Transverse colon (tissue), 4 donors: ENCODE results near the gene ELF3. TPM values are rescaled to one million over a fixed set of nuclear protein-coding genes. Genes with fewer than 3 reads are reported as not detected.

Experiments used
- DNase-seq: peaks from one replicate; pipeline ENCODE4 v3.0.0-alpha.2; 2019
- H3K27ac ChIP-seq, 4 donors: fragments of 200-600 bp; sonication (generic); 2 replicates each; pipeline ENCODE4 v1.5.1; 2016 to 2018; ENCODE audit warnings: inconsistent platforms in 4 of 4
- H3K27me3 ChIP-seq: fragments of 200-600 bp; sonication (generic); 2 replicates; pipeline ENCODE4 v1.5.1; 2017; ENCODE audit warnings: inconsistent platforms
- H3K36me3 ChIP-seq, 4 donors: fragments of 200-600 bp; sonication (generic); 2 replicates each; pipeline ENCODE4 v1.5.1; 2017 to 2019; ENCODE audit warnings: inconsistent platforms in 4 of 4
- H3K4me1 ChIP-seq, 4 donors: fragments of 200-600 bp; sonication (generic); 2 replicates each; pipeline ENCODE4 v1.5.1; 2017 to 2020; ENCODE audit warnings: inconsistent platforms in 4 of 4
- H3K4me3 ChIP-seq, 4 donors: fragments of 200-600 bp; sonication (generic); 1 replicate in 1 of 4; 2 replicates in 3 of 4; pipeline versions ENCODE4 v1.5.1 to v1.6.1; 2017 to 2019; ENCODE audit warnings: inconsistent platforms in 4 of 4
- H3K9me3 ChIP-seq, 2 donors: fragments of 200-600 bp; sonication (generic); 2 replicates each; pipeline ENCODE4 v1.5.1; 2017 to 2019; ENCODE audit warnings: inconsistent platforms in 2 of 2
- CTCF ChIP-seq, 5 experiments: fragments of 200-600 bp in 3 of 5; fragments of 450-650 bp in 2 of 5; sonication (generic) in 3 of 5; IDR thresholded peaks; 1 replicate in 2 of 5; 2 replicates in 3 of 5; pipeline ENCODE4 v1.5.1; 2016 to 2017; ENCODE audit warnings: antibody characterized with exemption in 5 of 5, inconsistent platforms in 3 of 5, mild to moderate bottlenecking in 2 of 5, moderate library complexity in 1 of 5
- EP300 ChIP-seq: sonication (generic); formaldehyde crosslinking; IDR thresholded peaks from one replicate; pipeline ENCODE4 v1.6.1; 2017; ENCODE audit warnings: antibody characterized with exemption, low read depth
- POLR2A ChIP-seq: fragments of 450-650 bp; IDR thresholded peaks from one replicate; pipeline ENCODE4 v1.6.1; 2016; ENCODE audit warnings: antibody characterized with exemption, mild to moderate bottlenecking, moderate library complexity
- POLR2AphosphoS5 ChIP-seq, 3 donors: sonication (generic); formaldehyde crosslinking; IDR thresholded peaks; one replicate each; pipeline ENCODE4 v1.6.1; 2016; ENCODE audit warnings: antibody characterized with exemption in 3 of 3
- WGBS, 2 donors: methylation state at CpG; one replicate each; pipeline ENCODE4 v1.1.5; 2018; ENCODE audit warnings: low coverage in 1 of 2; 5-methylcytosine and 5-hydroxymethylcytosine counted together
- in situ Hi-C, 4 donors: fragments of 200-750 bp; cut with MboI; loops; one replicate each; pipeline versions ENCODE4 v1.15.0 to v1.15.1; 2017; ENCODE audit warnings: low sequenced_read_pairs in 3 of 4, low pct_ligation_motif_present in 1 of 4, low pct_unique_long_range_greater_than_20kb in 1 of 4
- intact Hi-C: fragments of 100-400 bp; cut with DNase I; formaldehyde crosslinking; loops from one replicate; pipeline ENCODE4 v1.15.1; 2023; ENCODE audit warnings: low total_unique reads
- total RNA-seq, 4 donors: library from RNA; depleted of rRNA; stranded (reverse); fragments of >200 nt; gene quantifications; one replicate each; pipeline ENCODE4 v1.1.0, GENCODE V29; 2016

ELF3 gene
- total RNA-seq, 4 donors from 2014 or later = 581 to 1,486 (median 902) TPM

GRCh38 chr1:202037706-202038296, 27.4 kb downstream of the ELF3 start:
- no peak for DNase-seq
- Histone ChIP-seq H3K27me3 (no peaks in the 10 kb centered on the region), H3K36me3 (no peaks in the 10 kb centered on the region), H3K9me3 (no peaks in the 10 kb centered on the region), H3K4me3 (no peak overlapping the region), H3K4me1 (peaks cover 8 to 23% (median 14%) of the 10 kb centered on the region in 4 donors), H3K27ac (no peak overlapping the region)
- 89 to 94% methylated on average over 3 to 4 of the region's 4 CpGs for WGBS, 2 donors
- intact Hi-C loops = no loop called here
- in situ Hi-C loops = no loop called here
- no peak for TF ChIP-seq EP300
- TF ChIP-seq CTCF (IDR thresholded peaks at IDR 0.05) = no peak
- no peak for TF ChIP-seq POLR2A
- TF ChIP-seq POLR2AphosphoS5 (IDR thresholded peaks at IDR 0.05) = no peak

- H3K4me1 ChIP-seq = peaks cover 8 to 30% (median 15%) of the 10 kb centered on the region in 4 donors
- no peak for TF ChIP-seq POLR2AphosphoS5 (IDR thresholded peaks at IDR 0.05)
- TF ChIP-seq EP300 = no peak
- no peak for TF ChIP-seq CTCF (IDR thresholded peaks at IDR 0.05)
- TF ChIP-seq POLR2A = no peak
- in situ Hi-C loops = no loop called here
- H3K27ac ChIP-seq = no peak overlapping the region
- no peak for DNase-seq
- no peaks in the 10 kb centered on the region for H3K9me3 ChIP-seq
- no peaks in the 10 kb centered on the region for H3K27me3 ChIP-seq
- H3K36me3 ChIP-seq = no peaks in the 10 kb centered on the region
- WGBS, 2 donors = 83 to 87% methylated on average over 1 to 2 of the region's 2 CpGs
- no peak overlapping the region for H3K4me3 ChIP-seq
- intact Hi-C loops = no loop called here
Measured at GRCh38 chr1:202038688-202039346, 28.4 kb downstream of the ELF3 start.

GRCh38 chr1:202045705-202046104, 35.3 kb downstream of the ELF3 start:
- Histone ChIP-seq H3K4me1 (peaks cover 11 to 63% (median 41%) of the 10 kb centered on the region in 4 donors), H3K27ac (peak overlapping the region; percentile 87 to 96 (median 92)), H3K27me3 (no peaks in the 10 kb centered on the region), H3K9me3 (no peaks in the 10 kb centered on the region), H3K36me3 (no peaks in the 10 kb centered on the region), H3K4me3 (no peak overlapping the region)
- TF ChIP-seq EP300 = no peak
- TF ChIP-seq POLR2A = no peak
- TF ChIP-seq CTCF (IDR thresholded peaks at IDR 0.05) = no peak
- TF ChIP-seq POLR2AphosphoS5 (IDR thresholded peaks at IDR 0.05) = no peak
- intact Hi-C loops (no loop called here), in situ Hi-C loops (no loop called here)
- 58% methylated on average over 2 of the region's 2 CpGs; no CpG with 5 or more reads in 1 of the 2 donors for WGBS, 2 donors
- DNase-seq = peak; percentile 24

- intact Hi-C loops = no loop called here
- Histone ChIP-seq H3K4me3 (no peak overlapping the region), H3K4me1 (peaks cover 11 to 63% (median 41%) of the 10 kb centered on the region in 4 donors), H3K27me3 (no peaks in the 10 kb centered on the region), H3K27ac (peak overlapping the region; percentile 87 to 96 (median 92)), H3K9me3 (no peaks in the 10 kb centered on the region), H3K36me3 (no peaks in the 10 kb centered on the region)
- peak; percentile 93 for DNase-seq
- in situ Hi-C loops = no loop called here
- WGBS, 2 donors = 37% methylated on average over 3 of the region's 3 CpGs; no CpG with 5 or more reads in 1 of the 2 donors
- no peak for TF ChIP-seq CTCF (IDR thresholded peaks at IDR 0.05)
- peak; percentile 89 for TF ChIP-seq EP300
- TF ChIP-seq POLR2A = peak; percentile 84
- TF ChIP-seq POLR2AphosphoS5 (IDR thresholded peaks at IDR 0.05) = peak; percentile 77 to 94 (median 92)
Measured at GRCh38 chr1:202046227-202046626, 35.8 kb downstream of the ELF3 start.
